Choroid plexus epithelial cell (primary cell): ENCODE results near the gene BAIAP2L2.
A peak's percentile ranks its signal among the peaks of the same experiment; 100 is the strongest.

ENCODE experiments used
- DNase-seq: peaks from one replicate; pipeline ENCODE4 v3.0.0-alpha.2; 2010; ENCODE audit warnings: low read depth
- H3K4me3 ChIP-seq: 2 replicates; pipeline ENCODE4 v1.5.1; 2011; ENCODE audit warnings: low read depth, mild to moderate bottlenecking, control low read depth, low read length, moderate library complexity
- TF ChIP-seq, protein P1 (sequence below): conservative IDR thresholded peaks from 2 replicates; pipeline ENCODE4 v1.5.1; 2011; ENCODE audit warnings: low read depth, mild to moderate bottlenecking, control low read depth, inconsistent platforms, low read length, moderate library complexity

Gene BAIAP2L2

DNA sequence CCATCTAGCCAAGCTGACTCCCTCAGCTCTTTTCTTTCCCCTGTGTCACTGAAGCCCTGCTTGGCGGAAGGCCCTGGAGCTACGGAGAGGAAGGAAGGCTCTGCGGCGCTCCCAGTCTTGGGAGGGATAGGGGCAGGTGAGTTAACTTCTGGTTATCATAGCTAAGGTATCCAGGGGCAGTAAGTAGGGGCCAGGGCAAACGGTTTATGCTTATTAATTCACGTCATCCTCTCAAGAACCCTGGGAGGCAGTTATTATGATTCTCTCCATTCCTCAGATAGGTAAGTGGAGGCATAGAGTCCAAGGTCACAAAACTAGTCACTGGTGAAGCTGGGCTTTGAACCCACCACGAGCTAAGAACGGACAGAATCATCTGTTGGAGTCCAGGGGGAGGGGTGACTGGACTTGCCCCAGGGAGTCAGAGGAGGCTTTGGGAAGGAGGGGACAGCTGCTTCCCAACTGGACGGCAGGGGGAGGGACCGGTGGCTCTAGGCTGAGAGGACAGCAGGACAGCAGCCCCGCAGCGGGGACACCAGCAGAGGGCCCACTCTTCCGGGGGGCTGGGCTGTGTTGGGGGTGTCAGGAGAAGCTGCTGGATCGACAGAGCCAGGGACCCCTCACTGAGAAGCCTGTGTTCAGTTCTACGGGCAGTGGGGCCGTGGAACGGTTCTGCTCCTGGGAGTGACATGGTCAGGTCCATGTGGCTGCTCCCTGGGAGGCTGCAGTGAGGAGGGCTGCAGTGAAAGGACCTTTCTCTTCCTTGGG is 3.5 kb downstream of the BAIAP2L2 start:
- TF ChIP-seq, protein P1, sequence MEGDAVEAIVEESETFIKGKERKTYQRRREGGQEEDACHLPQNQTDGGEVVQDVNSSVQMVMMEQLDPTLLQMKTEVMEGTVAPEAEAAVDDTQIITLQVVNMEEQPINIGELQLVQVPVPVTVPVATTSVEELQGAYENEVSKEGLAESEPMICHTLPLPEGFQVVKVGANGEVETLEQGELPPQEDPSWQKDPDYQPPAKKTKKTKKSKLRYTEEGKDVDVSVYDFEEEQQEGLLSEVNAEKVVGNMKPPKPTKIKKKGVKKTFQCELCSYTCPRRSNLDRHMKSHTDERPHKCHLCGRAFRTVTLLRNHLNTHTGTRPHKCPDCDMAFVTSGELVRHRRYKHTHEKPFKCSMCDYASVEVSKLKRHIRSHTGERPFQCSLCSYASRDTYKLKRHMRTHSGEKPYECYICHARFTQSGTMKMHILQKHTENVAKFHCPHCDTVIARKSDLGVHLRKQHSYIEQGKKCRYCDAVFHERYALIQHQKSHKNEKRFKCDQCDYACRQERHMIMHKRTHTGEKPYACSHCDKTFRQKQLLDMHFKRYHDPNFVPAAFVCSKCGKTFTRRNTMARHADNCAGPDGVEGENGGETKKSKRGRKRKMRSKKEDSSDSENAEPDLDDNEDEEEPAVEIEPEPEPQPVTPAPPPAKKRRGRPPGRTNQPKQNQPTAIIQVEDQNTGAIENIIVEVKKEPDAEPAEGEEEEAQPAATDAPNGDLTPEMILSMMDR = no peak
- H3K4me3 ChIP-seq = no peak overlapping the region
- DNase-seq = no peak

DNA sequence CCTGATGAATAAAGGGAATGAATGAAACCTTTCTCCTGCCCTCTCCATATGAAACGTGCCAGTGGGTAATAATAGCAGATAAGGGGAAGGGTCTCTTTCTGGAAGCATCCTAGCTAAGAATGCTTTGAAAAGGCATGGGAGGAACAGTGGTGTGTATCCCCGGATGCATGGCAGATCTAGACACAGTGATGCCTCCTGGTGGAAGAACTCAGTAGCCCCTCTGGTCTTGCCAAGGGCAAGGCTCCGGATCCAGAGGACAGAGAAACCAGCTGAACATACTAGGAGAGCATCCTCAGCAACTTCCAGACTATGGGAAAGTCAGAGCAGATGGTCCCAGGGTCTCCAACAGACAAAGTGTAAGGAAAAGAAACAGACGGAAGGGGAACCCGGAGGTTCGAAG is 6.4 kb downstream of the BAIAP2L2 start:
- H3K4me3 ChIP-seq = no peak overlapping the region
- TF ChIP-seq, protein P1 = peak; percentile 68
- DNase-seq = peak; percentile 49

DNA sequence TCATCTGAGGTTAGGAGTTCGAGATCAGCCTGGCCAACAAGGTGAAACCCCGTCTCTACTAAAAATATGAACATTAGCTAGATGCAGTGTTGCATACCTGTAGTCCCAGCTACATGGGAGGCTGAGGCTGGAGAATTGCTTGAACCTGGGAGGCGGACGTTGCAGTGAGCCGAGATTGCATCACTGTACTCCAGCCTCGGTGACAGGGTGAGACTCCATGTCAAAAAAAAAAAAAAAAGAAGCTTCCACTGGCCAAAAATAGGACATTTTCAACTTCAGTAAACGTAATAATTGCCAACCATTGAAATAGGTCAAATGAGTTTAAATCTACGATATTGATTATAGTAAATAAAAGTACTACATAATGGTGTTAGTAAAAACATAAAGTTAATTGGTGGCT is 6.8 kb downstream of the BAIAP2L2 start:
- no peak overlapping the region for H3K4me3 ChIP-seq
- TF ChIP-seq, protein P1 = no peak
- no peak for DNase-seq

DNA sequence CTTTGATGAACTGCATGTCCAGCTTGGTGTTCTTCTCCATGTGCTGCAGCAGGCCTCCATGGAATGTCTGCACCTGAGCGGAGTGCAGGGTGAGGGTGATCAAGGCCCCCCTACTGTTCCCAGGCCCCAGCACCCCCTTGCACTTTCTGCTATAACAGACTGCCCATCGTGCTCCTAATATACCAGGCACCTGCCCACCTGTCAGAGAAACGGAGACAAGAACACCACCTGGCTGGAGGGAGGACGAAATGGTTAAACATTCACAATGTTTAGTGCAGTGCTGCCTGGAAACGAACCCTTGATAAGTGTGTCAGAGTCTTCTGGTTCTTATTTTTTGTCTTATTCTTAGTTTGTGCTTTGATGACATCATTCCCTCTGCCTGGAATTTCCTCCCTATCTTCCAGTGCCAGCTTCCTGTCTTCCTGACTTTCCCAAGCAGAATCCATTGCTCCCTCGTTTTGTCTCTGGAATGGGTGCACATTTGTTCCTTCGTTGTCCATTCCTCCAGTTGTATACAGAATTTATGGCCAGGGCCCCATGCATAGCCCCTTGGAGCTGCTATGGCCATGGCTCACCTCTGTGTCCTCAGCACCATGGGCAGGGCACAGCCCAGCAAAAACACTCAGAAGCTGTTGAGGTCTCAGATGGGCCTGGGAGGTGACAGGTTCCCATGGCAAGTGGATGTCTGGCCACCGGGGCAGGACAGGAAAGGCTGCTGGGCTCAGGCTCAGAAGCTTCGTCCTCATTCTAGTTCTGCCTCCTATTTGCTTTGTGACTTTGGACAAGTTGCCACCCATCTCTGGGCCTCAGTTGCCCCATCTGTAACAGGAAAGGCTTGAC is 11.9 kb downstream of the BAIAP2L2 start:
- TF ChIP-seq, protein P1 = no peak
- no peak for DNase-seq
- H3K4me3 ChIP-seq = no peak overlapping the region

DNA sequence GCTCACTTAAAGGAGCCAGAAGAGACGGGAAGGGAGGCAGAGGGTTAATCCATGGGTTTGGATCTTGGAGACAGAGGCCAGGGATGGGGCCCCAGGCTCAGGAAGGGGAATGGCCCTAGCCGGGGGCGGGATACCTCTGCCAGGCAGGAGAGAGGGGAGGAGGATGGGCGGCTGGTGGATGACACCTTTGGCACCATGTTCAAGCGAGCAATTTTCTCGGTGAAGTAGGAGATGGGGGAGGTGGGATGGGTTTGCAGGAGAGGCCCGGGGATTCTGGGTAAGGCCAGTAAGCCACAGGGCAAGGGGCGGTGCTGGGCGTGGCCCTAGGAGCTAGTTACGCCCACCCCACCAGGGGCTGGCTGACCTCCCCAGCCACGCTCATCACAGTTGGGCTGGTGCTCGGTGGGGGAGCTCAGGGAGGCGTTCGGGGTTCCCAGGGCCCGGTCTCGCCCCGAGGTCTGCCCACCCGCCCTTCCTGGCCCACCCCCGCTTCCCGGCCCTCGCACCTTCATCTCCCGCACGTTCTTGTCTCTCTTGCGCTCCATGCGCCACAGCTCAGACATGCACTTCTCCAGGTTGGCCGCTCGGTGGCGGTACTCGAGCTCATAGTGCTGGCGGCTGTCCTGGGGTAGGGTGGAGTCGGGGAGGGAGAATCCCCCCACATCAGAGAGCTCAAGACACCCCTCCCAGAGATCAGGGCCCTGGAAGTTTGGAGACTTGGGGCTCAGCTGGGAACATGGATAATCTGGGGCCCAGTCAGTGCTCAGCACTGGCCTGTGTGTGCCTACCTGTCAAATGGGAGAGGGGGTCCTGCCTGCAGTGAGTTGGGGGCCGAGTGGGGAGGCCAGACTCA is 12.7 kb downstream of the BAIAP2L2 start:
- TF ChIP-seq, protein P1 = peak; percentile 75
- DNase-seq = peak; percentile 54
- H3K4me3 ChIP-seq = no peak overlapping the region

DNA sequence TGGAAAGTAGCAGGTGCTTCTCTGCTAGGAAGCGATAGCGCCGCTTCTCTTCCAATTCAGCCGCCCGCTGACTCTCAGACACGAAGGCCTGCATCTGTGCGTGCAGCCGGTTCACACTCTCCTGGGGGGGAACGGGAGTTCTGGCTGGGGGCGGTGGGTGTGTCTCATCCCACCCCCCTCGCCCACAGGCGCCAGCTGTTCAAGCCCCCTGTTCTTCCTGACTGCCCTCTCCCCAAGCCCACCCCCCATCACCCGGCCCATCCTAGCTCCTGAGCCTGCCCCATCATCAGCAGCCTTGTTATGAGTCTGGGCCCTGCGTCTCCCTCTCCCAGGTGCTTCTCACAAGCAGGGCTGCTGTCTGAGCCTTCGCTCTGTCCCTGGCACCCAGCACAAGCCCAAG is 13.4 kb downstream of the BAIAP2L2 start:
- no peak overlapping the region for H3K4me3 ChIP-seq

More for the DNA sequence above, 13.4 kb downstream of the BAIAP2L2 start:
- DNase-seq = no peak
- TF ChIP-seq, protein P1 = no peak
